CD14-positive monocyte (primary cell): Measurements from ENCODE around the gene FAM221B. TPM values are rescaled to one million over a fixed set of nuclear protein-coding genes. Genes with fewer than 3 reads are reported as not detected.

Source experiments
- DNase-seq, 3 donors: peaks; one replicate each; pipeline ENCODE4 v3.0.0-alpha.2; 2011 to 2022
- H2AFZ ChIP-seq: 2 replicates; pipeline ENCODE4 v1.6.0; 2012; ENCODE audit warnings: mild to moderate bottlenecking, low read depth, low read length, inconsistent platforms; ENCODE audit not compliant: insufficient read depth, poor library complexity, severe bottlenecking
- H3K27ac ChIP-seq, 2 donors: 1 replicate in 1 of 2; 2 replicates in 1 of 2; pipeline ENCODE4 v1.5.1; 2012 to 2013; ENCODE audit warnings: low read length in 2 of 2, control low read depth in 1 of 2, inconsistent platforms in 1 of 2, low read depth in 1 of 2, mild to moderate bottlenecking in 1 of 2
- H3K27me3 ChIP-seq, 2 donors: one replicate each; pipeline versions ENCODE4 v1.6.0 to v1.6.1; 2011 to 2013; ENCODE audit warnings: low read length in 2 of 2; ENCODE audit not compliant: control insufficient read depth in 2 of 2, insufficient read depth in 2 of 2
- H3K36me3 ChIP-seq, 2 donors: replicated peaks in 1 of 2; 1 replicate in 1 of 2; 2 replicates in 1 of 2; pipeline versions ENCODE4 v1.5.1 to v1.6.1; 2012 to 2013; ENCODE audit warnings: low read length in 2 of 2, control low read depth in 1 of 2, inconsistent platforms in 1 of 2, mild to moderate bottlenecking in 1 of 2; ENCODE audit not compliant: insufficient read depth in 2 of 2, control insufficient read depth in 1 of 2
- H3K4me1 ChIP-seq, 2 donors: 1 replicate in 1 of 2; 2 replicates in 1 of 2; pipeline versions ENCODE4 v1.5.1 to v1.6.1; 2012 to 2013; ENCODE audit warnings: low read length in 2 of 2, control low read depth in 1 of 2, inconsistent platforms in 1 of 2, mild to moderate bottlenecking in 1 of 2, moderate library complexity in 1 of 2; ENCODE audit not compliant: insufficient read depth in 2 of 2, control insufficient read depth in 1 of 2
- H3K4me2 ChIP-seq: replicated peaks from 2 replicates; pipeline ENCODE3; 2012; ENCODE audit warnings: low read length, moderate library complexity, mild to moderate bottlenecking; ENCODE audit not compliant: poor library complexity, severe bottlenecking; ENCODE audit errors: extremely low read depth
- H3K4me3 ChIP-seq, 3 experiments: fragments of 200-600 bp in 1 of 3; sonication (generic) in 1 of 3; replicated peaks in 1 of 3; 1 replicate in 2 of 3; 2 replicates in 1 of 3; pipeline ENCODE4 v1.5.1; 2011 to 2013; ENCODE audit warnings: low read length in 3 of 3, mild to moderate bottlenecking in 3 of 3, control low read depth in 2 of 3, low read depth in 2 of 3, inconsistent platforms in 1 of 3, moderate library complexity in 1 of 3
- H3K79me2 ChIP-seq: 2 replicates; pipeline ENCODE4 v1.6.0; 2012; ENCODE audit warnings: mild to moderate bottlenecking, control low read depth, inconsistent platforms, low read length, moderate library complexity; ENCODE audit not compliant: insufficient read depth
- H3K9ac ChIP-seq: 2 replicates; pipeline ENCODE4 v1.6.0; 2017; ENCODE audit warnings: low read length, mild to moderate bottlenecking; ENCODE audit not compliant: insufficient read depth, poor library complexity, severe bottlenecking
- H3K9me3 ChIP-seq, 2 donors: replicated peaks in 1 of 2; 1 replicate in 1 of 2; 2 replicates in 1 of 2; pipeline versions ENCODE4 v1.5.1 to v1.6.1; 2012 to 2013; ENCODE audit warnings: low read length in 2 of 2, control low read depth in 1 of 2; ENCODE audit not compliant: control insufficient read depth in 1 of 2, insufficient read depth in 1 of 2
- H4K20me1 ChIP-seq: 2 replicates; pipeline ENCODE4 v1.6.0; 2012; ENCODE audit warnings: mild to moderate bottlenecking, low read length, control low read depth, moderate library complexity; ENCODE audit not compliant: insufficient read depth
- H3K27ac Mint-ChIP-seq, 7 donors: one replicate each; pipeline ENCODE4 v1.8.0; 2020; ENCODE audit warnings: mild to moderate bottlenecking in 7 of 7, mixed read lengths in 7 of 7, moderate library complexity in 6 of 7, inconsistent platforms in 2 of 7
- H3K27me3 Mint-ChIP-seq, 3 donors: one replicate each; pipeline ENCODE4 v1.8.0; 2021 to 2022; ENCODE audit warnings: low read depth in 3 of 3, mild to moderate bottlenecking in 3 of 3, mixed read lengths in 3 of 3, moderate library complexity in 3 of 3, inconsistent platforms in 1 of 3
- H3K36me3 Mint-ChIP-seq, 2 donors: one replicate each; pipeline ENCODE4 v1.8.0; 2020; ENCODE audit warnings: mixed read lengths in 2 of 2, inconsistent platforms in 1 of 2, mild to moderate bottlenecking in 1 of 2
- H3K4me1 Mint-ChIP-seq: one replicate; pipeline ENCODE4 v1.8.0; 2020; ENCODE audit warnings: mild to moderate bottlenecking, mixed read lengths
- H3K4me3 Mint-ChIP-seq, 2 donors: one replicate each; pipeline ENCODE4 v1.8.0; 2020; ENCODE audit warnings: mild to moderate bottlenecking in 2 of 2, mixed read lengths in 2 of 2, moderate library complexity in 1 of 2
- H3K9me3 Mint-ChIP-seq, 7 donors: one replicate each; pipeline ENCODE4 v1.8.0; 2020 to 2022; ENCODE audit warnings: mixed read lengths in 7 of 7, mild to moderate bottlenecking in 6 of 7, moderate library complexity in 6 of 7, inconsistent platforms in 2 of 7
- WGBS: methylation state at CpG from one replicate; pipeline ENCODE4 v1.1.5; 2013; ENCODE audit warnings: missing lambda C conversion rate; ENCODE audit not compliant: insufficient coverage; 5-methylcytosine and 5-hydroxymethylcytosine counted together
- intact Hi-C, 2 donors: fragments of 100-400 bp; cut with micrococcal nuclease; formaldehyde crosslinking; loops; one replicate each; pipeline versions ENCODE4 v1.15.0 to v1.15.1; 2023
- polyA plus RNA-seq, 3 donors: library from polyadenylated mRNA; depleted of rRNA in 1 of 3; unstranded in 2 of 3; stranded (reverse) in 1 of 3; fragments of 300-500 nt in 2 of 3; fragments of >200 nt in 1 of 3; fragmentation: Illumina TruSeq in 2 of 3; gene quantifications; 1 replicate in 2 of 3; 2 replicates in 1 of 3; pipeline ENCODE4 v1.2.3, GENCODE V29; 2012 to 2021
- TF ChIP-seq, protein P1 (sequence below): fragments of 200-600 bp; IDR thresholded peaks from one replicate; pipeline ENCODE4 v1.8.0; 2022; ENCODE audit warnings: antibody characterized with exemption, mild to moderate bottlenecking

Gene FAM221B
- polyA plus RNA-seq, 3 donors, result 0.05 to 0.63 TPM; not detected in 1

DNA sequence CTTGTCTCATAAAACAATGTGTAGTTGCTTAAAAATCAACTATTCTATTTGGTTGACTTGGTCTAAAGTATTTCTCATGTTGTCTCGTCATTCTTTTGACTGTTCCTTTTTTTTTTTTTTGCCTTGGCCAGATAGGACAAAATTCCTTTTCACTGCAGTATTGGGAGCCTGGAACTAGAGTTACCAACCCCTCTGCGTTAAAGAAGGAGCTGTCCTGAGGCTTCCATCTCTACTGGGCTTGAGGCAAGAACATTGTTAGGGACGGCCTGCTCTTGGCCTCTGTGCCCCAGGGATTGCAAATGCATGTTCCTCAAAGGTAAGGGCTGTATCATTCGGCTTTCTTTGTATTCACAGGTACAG is 38.5 kb downstream of the FAM221B start:
- Histone ChIP-seq H3K4me1 (no peaks in the 10 kb centered on the region), H3K4me2 (no peak overlapping the region), H3K36me3 (no peaks in the 10 kb centered on the region), H2AFZ (no peak overlapping the region), H3K27me3 (peaks cover 0 to 13% of the 10 kb centered on the region in 2 donors), H3K27ac (no peak overlapping the region), H3K9ac (no peak overlapping the region), H3K4me3 (no peak overlapping the region), H3K79me2 (no peaks in the 10 kb centered on the region), H4K20me1 (no peaks in the 10 kb centered on the region), H3K9me3 (no peaks in the 10 kb centered on the region)
- Mint-ChIP-seq H3K27me3 (peaks cover 15 to 23% (median 15%) of the 10 kb centered on the region in 3 donors), H3K36me3 (peaks cover 0 to 1% of the 10 kb centered on the region in 2 donors), H3K4me3 (no peak overlapping the region), H3K4me1 (peaks cover 11% of the 10 kb centered on the region), H3K27ac (no peak overlapping the region), H3K9me3 (peaks cover 0 to 4% (median 0%) of the 10 kb centered on the region in 7 donors)
- 62% methylated on average over 4 of the region's 4 CpGs for WGBS
- intact Hi-C loops, result loop anchor here (1.0 to 5.0 kb wide), 2 partner anchors 92 kb away; no protein-coding TSS in a partner anchor
- TF ChIP-seq, protein P1, sequence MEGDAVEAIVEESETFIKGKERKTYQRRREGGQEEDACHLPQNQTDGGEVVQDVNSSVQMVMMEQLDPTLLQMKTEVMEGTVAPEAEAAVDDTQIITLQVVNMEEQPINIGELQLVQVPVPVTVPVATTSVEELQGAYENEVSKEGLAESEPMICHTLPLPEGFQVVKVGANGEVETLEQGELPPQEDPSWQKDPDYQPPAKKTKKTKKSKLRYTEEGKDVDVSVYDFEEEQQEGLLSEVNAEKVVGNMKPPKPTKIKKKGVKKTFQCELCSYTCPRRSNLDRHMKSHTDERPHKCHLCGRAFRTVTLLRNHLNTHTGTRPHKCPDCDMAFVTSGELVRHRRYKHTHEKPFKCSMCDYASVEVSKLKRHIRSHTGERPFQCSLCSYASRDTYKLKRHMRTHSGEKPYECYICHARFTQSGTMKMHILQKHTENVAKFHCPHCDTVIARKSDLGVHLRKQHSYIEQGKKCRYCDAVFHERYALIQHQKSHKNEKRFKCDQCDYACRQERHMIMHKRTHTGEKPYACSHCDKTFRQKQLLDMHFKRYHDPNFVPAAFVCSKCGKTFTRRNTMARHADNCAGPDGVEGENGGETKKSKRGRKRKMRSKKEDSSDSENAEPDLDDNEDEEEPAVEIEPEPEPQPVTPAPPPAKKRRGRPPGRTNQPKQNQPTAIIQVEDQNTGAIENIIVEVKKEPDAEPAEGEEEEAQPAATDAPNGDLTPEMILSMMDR, result no peak
- DNase-seq, result no peak

DNA sequence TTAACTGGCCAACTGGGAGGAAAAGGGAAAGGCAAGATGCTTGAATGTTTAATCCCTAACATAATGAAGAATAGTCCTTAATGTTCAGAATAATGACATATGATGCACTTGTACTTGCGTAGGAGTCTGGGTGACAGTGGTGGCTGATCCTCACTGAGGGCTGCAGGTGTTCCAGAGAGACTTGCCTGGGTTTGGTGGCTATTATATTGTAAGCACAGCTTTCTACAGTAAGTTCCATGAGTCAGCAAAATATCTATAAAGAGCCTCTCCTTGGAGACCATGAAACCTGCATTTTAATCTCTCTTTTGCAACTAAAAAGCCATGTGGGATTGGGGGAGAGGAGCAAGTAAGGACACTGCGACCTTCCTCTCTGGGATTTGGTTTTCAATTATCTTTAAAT is 39.0 kb downstream of the FAM221B start:
- H3K79me2 ChIP-seq, result no peaks in the 10 kb centered on the region
- no peak overlapping the region for H3K27ac Mint-ChIP-seq
- H3K4me2 ChIP-seq, result no peak overlapping the region
- peaks cover 0 to 13% of the 10 kb centered on the region in 2 donors for H3K27me3 ChIP-seq
- no peaks in the 10 kb centered on the region for H3K36me3 ChIP-seq
- peaks cover 0 to 4% (median 0%) of the 10 kb centered on the region in 7 donors for H3K9me3 Mint-ChIP-seq
- H3K9ac ChIP-seq, result no peak overlapping the region
- no peaks in the 10 kb centered on the region for H4K20me1 ChIP-seq
- peaks cover 15 to 23% (median 15%) of the 10 kb centered on the region in 3 donors for H3K27me3 Mint-ChIP-seq
- DNase-seq, result no peak
- H3K4me1 ChIP-seq, result no peaks in the 10 kb centered on the region
- H3K4me3 ChIP-seq, result no peak overlapping the region
- no peak overlapping the region for H3K4me3 Mint-ChIP-seq
- no CpG with 5 or more reads among the region's 2 CpGs for WGBS
- peaks cover 0 to 1% of the 10 kb centered on the region in 2 donors for H3K36me3 Mint-ChIP-seq
- intact Hi-C loops, result no loop called here
- TF ChIP-seq, protein P1, result no peak
- peaks cover 11% of the 10 kb centered on the region for H3K4me1 Mint-ChIP-seq
- no peak overlapping the region for H3K27ac ChIP-seq
- no peak overlapping the region for H2AFZ ChIP-seq
- no peaks in the 10 kb centered on the region for H3K9me3 ChIP-seq
